Neural cell (in vitro differentiated cells): Measurements from ENCODE around the gene SLC35B1. TPM values are rescaled to one million over a fixed set of nuclear protein-coding genes. Genes with fewer than 3 reads are reported as not detected.

Source experiments
- H2AFZ ChIP-seq: fragments of 200-600, 300-800 bp; sonication (generic), shearing (Covaris generic); 2 replicates; pipeline ENCODE4 v1.6.0; 2014; ENCODE audit warnings: low read depth, mild to moderate bottlenecking, antibody characterized with exemption, low read length, moderate library complexity
- H3F3A ChIP-seq: fragments of 200-600 bp; shearing (Covaris generic); 2 replicates; pipeline ENCODE4 v1.6.1; 2016; ENCODE audit warnings: mild to moderate bottlenecking, moderate library complexity, mixed read lengths, antibody characterized with exemption, low read length; ENCODE audit not compliant: insufficient read depth, poor library complexity, severe bottlenecking
- H3K27ac ChIP-seq: fragments of 200-600, 300-800 bp; sonication (generic), shearing (Covaris generic); 2 replicates; pipeline ENCODE4 v1.5.1; 2014; ENCODE audit warnings: mild to moderate bottlenecking, low read length, moderate library complexity
- H3K27me3 ChIP-seq: fragments of 300-800, 200-600 bp; sonication (generic), shearing (Covaris generic); 2 replicates; pipeline ENCODE4 v1.6.0; 2014; ENCODE audit warnings: mild to moderate bottlenecking, low read depth, low read length, moderate library complexity; ENCODE audit not compliant: insufficient read depth
- H3K36me3 ChIP-seq: fragments of 300-800, 200-600 bp; sonication (generic), shearing (Covaris generic); 2 replicates; pipeline ENCODE4 v1.5.1; 2014; ENCODE audit warnings: mild to moderate bottlenecking, antibody characterized with exemption, low read length, moderate library complexity; ENCODE audit not compliant: insufficient read depth
- H3K4me2 ChIP-seq: fragments of 300-800, 200-600 bp; sonication (generic), shearing (Covaris generic); 2 replicates; pipeline ENCODE4 v1.6.0; 2014; ENCODE audit warnings: mild to moderate bottlenecking, low read length
- H3K4me3 ChIP-seq: fragments of 300-800, 200-600 bp; sonication (generic), shearing (Covaris generic); 2 replicates; pipeline ENCODE4 v1.5.1; 2014; ENCODE audit warnings: mild to moderate bottlenecking, low read length, moderate library complexity
- H3K79me2 ChIP-seq: fragments of 200-600 bp; shearing (Covaris generic); replicated peaks from 2 replicates; pipeline ENCODE4 v1.6.0; 2014; ENCODE audit warnings: mild to moderate bottlenecking, low read length, moderate library complexity; ENCODE audit not compliant: insufficient read depth
- H3K9ac ChIP-seq: fragments of 300-800, 200-600 bp; sonication (generic), shearing (Covaris generic); 2 replicates; pipeline ENCODE4 v1.6.1; 2016; ENCODE audit warnings: mild to moderate bottlenecking, low read length, mixed read lengths
- H3K9me2 ChIP-seq: fragments of 200-600 bp; shearing (Covaris generic); 2 replicates; pipeline ENCODE4 v1.6.1; 2016; ENCODE audit warnings: mild to moderate bottlenecking, low read length, mixed read lengths; ENCODE audit not compliant: insufficient read depth
- H3K9me3 ChIP-seq: fragments of 200-600, 300-800 bp; sonication (generic), shearing (Covaris generic); 2 replicates; pipeline ENCODE4 v1.6.1; 2016; ENCODE audit warnings: mild to moderate bottlenecking, mixed run types, low read length, moderate library complexity, mixed read lengths
- H4K20me1 ChIP-seq: fragments of 200-600 bp; shearing (Covaris generic); 2 replicates; pipeline ENCODE4 v1.6.1; 2016; ENCODE audit warnings: mild to moderate bottlenecking, mixed run types; ENCODE audit not compliant: insufficient read depth
- CTCF ChIP-seq: fragments of 450-650 bp; IDR thresholded peaks from 2 replicates; pipeline ENCODE4 v1.5.1; 2014; ENCODE audit warnings: antibody characterized with exemption, mild to moderate bottlenecking, moderate library complexity; ENCODE audit not compliant: poor library complexity, severe bottlenecking
- EP300 ChIP-seq: fragments of 450-650 bp; conservative IDR thresholded peaks from 2 replicates; pipeline ENCODE4 v1.6.1; 2014; ENCODE audit warnings: antibody characterized with exemption, mild to moderate bottlenecking, moderate library complexity; ENCODE audit not compliant: poor library complexity, severe bottlenecking
- EZH2 ChIP-seq: fragments of 200-600, 300-800 bp; shearing (Covaris generic), sonication (generic); IDR thresholded peaks from 2 replicates; pipeline ENCODE4 v1.6.1; 2014; ENCODE audit warnings: antibody characterized with exemption, low read length, borderline replicate concordance, mild to moderate bottlenecking; ENCODE audit not compliant: insufficient read depth, poor library complexity, severe bottlenecking
- MXI1 ChIP-seq: fragments of 450-650 bp; conservative IDR thresholded peaks from 2 replicates; pipeline ENCODE4 v1.6.1; 2014; ENCODE audit warnings: antibody characterized with exemption, mild to moderate bottlenecking; ENCODE audit not compliant: poor library complexity, severe bottlenecking
- POLR2AphosphoS5 ChIP-seq: IDR thresholded peaks from 2 replicates; pipeline ENCODE4 v1.6.1; 2012
- RAD21 ChIP-seq: fragments of 450-650 bp; conservative IDR thresholded peaks from 2 replicates; pipeline ENCODE4 v1.6.1; 2014; ENCODE audit warnings: antibody characterized with exemption, mild to moderate bottlenecking, moderate library complexity
- SMC3 ChIP-seq: fragments of 450-650 bp; conservative IDR thresholded peaks from 2 replicates; pipeline ENCODE4 v1.6.1; 2014; ENCODE audit warnings: antibody characterized with exemption, mild to moderate bottlenecking, moderate library complexity; ENCODE audit not compliant: poor library complexity
- TAF1 ChIP-seq: IDR thresholded peaks from 2 replicates; pipeline ENCODE4 v1.6.1; 2012; ENCODE audit warnings: low read depth
- polyA plus RNA-seq: library from polyadenylated mRNA; depleted of rRNA; stranded (reverse); fragments of >200 nt; gene quantifications from 2 replicates; pipeline ENCODE4 v1.2.3, GENCODE V29; 2014
- TF ChIP-seq, protein P1 (sequence below): IDR thresholded peaks from 2 replicates; pipeline ENCODE4 v1.6.1; 2012; ENCODE audit warnings: borderline replicate concordance

Gene SLC35B1
- polyA plus RNA-seq, 1 donor from 2014 or later: 120 TPM

- Histone ChIP-seq H3K36me3 (no peaks in the 10 kb centered on the region), H3K4me3 (no peak overlapping the region), H3K79me2 (no peaks in the 10 kb centered on the region), H3K9ac (no peak overlapping the region), H3K27ac (no peak overlapping the region), H2AFZ (no peak overlapping the region), H3K9me2 (no peaks in the 10 kb centered on the region), H3K4me2 (no peak overlapping the region), H4K20me1 (no peaks in the 10 kb centered on the region), H3K9me3 (no peaks in the 10 kb centered on the region), H3F3A (no peaks in the 10 kb centered on the region), H3K27me3 (no peaks in the 10 kb centered on the region)
- no peak for TF ChIP-seq TAF1
- TF ChIP-seq POLR2AphosphoS5: no peak
- no peak for TF ChIP-seq SMC3
- no peak for TF ChIP-seq RAD21
- TF ChIP-seq EZH2: no peak
- no peak for TF ChIP-seq MXI1
- no peak for TF ChIP-seq EP300
- no peak for TF ChIP-seq CTCF
Measured at GRCh38 chr17:49755663-49756283, 48.0 kb upstream of the SLC35B1 start.

DNA sequence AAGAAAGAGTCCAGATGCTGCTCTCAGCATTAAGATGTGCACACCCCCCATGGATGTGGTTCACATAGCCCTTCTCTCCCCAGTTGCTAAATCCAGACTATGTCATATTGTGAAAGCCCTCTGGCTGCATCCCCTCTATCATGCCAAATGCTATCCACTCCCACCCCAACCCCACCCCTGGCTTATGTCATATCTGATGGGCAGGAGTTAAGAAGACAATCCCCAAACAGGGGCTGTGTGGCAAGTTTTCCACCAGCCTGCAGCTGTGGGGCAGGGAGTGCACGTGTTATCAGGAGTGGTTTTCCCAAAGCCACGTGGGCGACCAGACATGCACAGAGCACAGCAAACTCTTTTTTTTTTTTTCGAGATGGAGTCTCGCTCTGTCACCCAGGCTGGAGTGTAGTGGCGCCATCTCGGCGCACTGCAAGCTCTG is 46.2 kb upstream of the SLC35B1 start:
- TF ChIP-seq, protein P1, sequence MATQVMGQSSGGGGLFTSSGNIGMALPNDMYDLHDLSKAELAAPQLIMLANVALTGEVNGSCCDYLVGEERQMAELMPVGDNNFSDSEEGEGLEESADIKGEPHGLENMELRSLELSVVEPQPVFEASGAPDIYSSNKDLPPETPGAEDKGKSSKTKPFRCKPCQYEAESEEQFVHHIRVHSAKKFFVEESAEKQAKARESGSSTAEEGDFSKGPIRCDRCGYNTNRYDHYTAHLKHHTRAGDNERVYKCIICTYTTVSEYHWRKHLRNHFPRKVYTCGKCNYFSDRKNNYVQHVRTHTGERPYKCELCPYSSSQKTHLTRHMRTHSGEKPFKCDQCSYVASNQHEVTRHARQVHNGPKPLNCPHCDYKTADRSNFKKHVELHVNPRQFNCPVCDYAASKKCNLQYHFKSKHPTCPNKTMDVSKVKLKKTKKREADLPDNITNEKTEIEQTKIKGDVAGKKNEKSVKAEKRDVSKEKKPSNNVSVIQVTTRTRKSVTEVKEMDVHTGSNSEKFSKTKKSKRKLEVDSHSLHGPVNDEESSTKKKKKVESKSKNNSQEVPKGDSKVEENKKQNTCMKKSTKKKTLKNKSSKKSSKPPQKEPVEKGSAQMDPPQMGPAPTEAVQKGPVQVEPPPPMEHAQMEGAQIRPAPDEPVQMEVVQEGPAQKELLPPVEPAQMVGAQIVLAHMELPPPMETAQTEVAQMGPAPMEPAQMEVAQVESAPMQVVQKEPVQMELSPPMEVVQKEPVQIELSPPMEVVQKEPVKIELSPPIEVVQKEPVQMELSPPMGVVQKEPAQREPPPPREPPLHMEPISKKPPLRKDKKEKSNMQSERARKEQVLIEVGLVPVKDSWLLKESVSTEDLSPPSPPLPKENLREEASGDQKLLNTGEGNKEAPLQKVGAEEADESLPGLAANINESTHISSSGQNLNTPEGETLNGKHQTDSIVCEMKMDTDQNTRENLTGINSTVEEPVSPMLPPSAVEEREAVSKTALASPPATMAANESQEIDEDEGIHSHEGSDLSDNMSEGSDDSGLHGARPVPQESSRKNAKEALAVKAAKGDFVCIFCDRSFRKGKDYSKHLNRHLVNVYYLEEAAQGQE: no peak
- TF ChIP-seq EP300 (no peak), POLR2AphosphoS5 (no peak), EZH2 (no peak), TAF1 (no peak), MXI1 (no peak), SMC3 (no peak), CTCF (no peak), RAD21 (no peak)
- Histone ChIP-seq H3K27me3 (no peaks in the 10 kb centered on the region), H3K4me3 (no peak overlapping the region), H3K79me2 (no peaks in the 10 kb centered on the region), H3F3A (no peaks in the 10 kb centered on the region), H2AFZ (no peak overlapping the region), H3K36me3 (no peaks in the 10 kb centered on the region), H3K27ac (no peak overlapping the region), H3K9ac (no peak overlapping the region), H3K9me2 (no peaks in the 10 kb centered on the region), H4K20me1 (no peaks in the 10 kb centered on the region), H3K9me3 (no peaks in the 10 kb centered on the region), H3K4me2 (no peak overlapping the region)
